ENCODE data around the gene FAM210B.

FAM210B gene

DNA sequence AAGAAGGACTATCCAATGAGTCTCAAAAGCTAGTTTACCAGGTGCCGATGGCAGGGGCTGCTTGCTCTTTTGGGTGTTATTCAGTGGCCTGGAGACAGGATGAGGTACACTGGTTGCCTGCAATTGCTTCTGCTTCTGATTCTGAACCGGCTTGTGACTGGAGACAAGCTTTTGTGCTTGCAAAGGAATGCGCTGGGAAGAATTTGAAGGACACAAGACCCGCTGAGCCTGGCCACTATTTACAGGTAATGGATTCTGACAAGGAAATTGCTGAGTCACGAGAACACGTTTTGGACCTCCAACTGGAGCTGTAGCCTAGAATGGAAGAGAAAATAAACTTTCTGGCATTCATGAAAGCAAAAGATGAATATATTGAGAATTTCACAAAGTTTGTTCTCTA lies 27.4 kb downstream of the FAM210B start:
- TF ChIP-seq, protein P1, sequence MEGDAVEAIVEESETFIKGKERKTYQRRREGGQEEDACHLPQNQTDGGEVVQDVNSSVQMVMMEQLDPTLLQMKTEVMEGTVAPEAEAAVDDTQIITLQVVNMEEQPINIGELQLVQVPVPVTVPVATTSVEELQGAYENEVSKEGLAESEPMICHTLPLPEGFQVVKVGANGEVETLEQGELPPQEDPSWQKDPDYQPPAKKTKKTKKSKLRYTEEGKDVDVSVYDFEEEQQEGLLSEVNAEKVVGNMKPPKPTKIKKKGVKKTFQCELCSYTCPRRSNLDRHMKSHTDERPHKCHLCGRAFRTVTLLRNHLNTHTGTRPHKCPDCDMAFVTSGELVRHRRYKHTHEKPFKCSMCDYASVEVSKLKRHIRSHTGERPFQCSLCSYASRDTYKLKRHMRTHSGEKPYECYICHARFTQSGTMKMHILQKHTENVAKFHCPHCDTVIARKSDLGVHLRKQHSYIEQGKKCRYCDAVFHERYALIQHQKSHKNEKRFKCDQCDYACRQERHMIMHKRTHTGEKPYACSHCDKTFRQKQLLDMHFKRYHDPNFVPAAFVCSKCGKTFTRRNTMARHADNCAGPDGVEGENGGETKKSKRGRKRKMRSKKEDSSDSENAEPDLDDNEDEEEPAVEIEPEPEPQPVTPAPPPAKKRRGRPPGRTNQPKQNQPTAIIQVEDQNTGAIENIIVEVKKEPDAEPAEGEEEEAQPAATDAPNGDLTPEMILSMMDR (conservative IDR thresholded peaks at IDR 0.05): no peak
- no peak overlapping the region for H3K27ac ChIP-seq

DNA sequence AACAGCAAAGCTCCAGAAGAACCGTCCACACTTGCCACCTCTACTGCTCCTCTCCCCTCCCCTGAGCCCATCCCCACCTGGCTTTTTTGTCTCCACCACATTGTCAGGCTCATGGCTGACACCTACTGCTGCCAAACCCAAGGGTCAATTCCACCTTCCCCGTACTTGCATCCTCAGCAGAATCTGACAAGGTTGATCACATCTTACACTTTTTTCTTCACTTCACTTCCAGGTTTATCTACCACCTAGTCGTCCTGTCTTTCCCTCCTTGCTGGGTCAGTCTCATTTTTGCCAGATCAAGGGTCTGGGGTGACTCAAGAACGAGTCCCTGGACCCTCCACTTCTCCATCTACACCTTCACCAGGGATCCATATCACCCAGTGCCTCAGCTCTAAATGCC lies 30.1 kb downstream of the FAM210B start:
- TF ChIP-seq, protein P1 (conservative IDR thresholded peaks at IDR 0.05): no peak
- no peak overlapping the region for H3K27ac ChIP-seq

DNA sequence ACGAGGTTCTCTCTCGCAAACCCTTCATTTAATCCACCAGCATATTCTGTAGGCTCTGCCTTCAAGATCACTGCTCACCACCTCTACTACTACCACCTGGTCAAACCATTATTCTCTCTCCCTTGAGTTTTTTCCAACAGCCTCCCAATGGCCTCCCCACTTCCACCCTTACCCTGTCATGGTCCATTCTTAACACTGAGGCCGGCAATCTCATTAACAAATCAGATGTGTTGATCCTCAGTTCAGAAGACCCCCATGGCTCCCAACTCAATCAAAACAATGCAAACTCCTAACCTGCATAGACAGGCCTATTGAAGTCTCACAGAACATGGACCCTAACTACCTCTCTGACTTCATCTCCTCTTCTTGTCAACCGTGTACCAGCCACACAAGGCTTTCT lies 31.0 kb downstream of the FAM210B start:
- TF ChIP-seq, protein P1 (conservative IDR thresholded peaks at IDR 0.05): no peak
- H3K27ac ChIP-seq: no peak overlapping the region

DNA sequence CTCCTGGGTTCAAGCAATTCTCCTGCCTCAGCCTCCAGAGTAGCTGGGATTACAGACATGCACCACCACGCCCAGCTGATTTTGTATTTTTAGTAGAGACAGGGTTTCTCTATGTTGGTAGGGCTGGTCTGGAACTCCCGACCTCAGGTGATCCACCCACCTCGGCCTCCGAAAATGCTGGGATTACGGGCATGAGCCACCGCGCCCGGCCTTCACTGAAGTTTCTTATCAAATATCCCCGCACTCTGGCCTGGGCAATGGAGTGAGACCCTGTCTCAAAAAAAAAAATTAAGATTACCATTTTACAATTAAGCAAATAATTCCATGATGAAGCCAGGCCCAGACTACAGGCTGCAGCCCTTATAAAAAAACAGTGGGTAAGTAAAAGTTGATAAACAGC lies 31.6 kb downstream of the FAM210B start:
- H3K27ac ChIP-seq: peak overlapping the region; percentile 97; the same call in 1 of the 2 replicates

DNA sequence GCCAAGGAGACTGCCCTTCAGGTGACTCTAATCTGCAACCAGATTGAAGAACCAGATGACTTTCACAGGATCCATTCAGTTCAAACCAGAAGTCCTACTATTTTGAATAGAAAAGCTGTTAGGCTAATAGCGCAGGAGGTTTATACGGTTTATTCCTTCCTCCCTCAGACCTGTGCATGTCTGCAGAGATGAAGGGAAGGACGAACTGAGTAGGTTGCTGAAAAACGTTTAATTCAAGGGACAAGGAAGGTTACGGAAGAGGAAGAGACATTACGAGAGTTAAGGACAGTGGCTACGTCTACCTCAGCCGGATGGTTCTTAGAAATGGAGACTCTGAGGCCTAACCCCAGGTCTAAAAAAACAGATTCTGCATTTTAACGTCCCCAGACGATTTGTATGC lies 32.3 kb downstream of the FAM210B start:
- TF ChIP-seq, protein P1 (conservative IDR thresholded peaks at IDR 0.05): no peak
- H3K27ac ChIP-seq: peak overlapping the region; percentile 97

DNA sequence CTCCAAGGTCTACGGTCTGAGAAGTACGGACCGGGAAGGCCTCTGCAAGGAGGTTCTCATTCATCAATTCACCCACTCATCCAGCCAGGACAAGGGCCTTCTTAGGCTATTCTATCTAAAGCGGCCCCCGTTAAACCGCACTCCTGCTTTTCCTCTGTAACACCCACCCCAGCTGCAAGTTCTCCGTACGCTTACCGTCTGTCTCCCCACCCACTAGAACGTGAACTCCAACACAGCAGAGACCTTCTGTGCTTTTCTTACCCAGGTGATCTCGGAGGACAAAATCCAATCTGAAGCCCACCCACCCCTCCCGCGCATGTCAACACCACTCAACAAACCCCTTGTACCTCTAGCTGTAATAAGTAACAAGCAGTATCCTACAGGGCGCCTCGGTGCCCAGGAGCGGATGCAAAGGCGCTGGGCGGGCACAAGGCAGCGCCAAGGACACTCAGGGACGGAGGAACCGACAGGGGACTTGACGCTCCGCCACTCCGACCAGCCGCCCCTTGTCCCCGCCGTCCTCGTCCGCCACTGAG lies 32.9 kb downstream of the FAM210B start:
- H3K27ac ChIP-seq: peak overlapping the region; percentile 97
- TF ChIP-seq, protein P1 (conservative IDR thresholded peaks at IDR 0.05): no peak

DNA sequence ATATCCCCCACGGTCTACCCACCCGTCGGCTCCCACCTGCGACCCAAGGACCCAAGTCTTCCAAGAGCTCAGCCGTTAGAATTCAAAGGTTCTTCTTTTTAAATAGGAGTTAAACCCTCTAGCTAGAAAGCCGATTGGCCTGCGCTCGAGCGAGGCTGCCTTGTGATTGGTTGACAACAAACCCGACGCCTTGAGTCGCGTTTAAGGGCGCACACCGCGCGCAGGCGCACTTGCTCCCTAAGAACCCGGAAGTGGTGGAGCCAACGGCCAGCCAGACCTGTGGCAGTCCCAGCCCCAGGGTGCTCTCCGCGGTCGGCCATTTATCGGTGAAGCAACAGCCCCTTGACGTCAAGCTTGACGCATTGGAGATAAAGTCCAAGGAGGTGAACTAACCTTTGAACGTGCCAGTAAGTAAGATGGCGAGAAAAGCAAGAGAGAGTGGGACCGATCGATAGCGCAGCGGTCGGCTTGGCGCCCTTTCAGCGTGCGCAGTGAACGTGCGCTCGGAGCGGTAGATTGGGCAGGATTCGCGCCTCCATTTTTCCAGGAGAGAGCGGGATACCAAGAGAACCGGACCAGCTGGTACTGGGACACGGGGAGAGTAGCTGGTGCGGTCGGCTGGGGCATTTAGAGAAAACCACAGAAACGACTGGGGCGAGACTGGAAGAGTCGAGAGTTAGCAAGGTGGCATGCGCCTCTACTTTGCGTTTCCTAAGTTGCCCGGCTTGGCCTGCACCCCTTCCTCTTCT lies 33.5 kb downstream of the FAM210B start, which contains the start of the genes AURKA and CSTF1:
Gene AURKA, minus strand, starts transcription at position 84 of the 749 bp plus-strand sequence. CDS start 4,018 bp downstream, outside the sequence.
Gene CSTF1, plus strand, starts transcription at position 514 of the 749 bp plus-strand sequence. CDS start 2,908 bp downstream, outside the sequence.
- TF ChIP-seq, protein P1 (conservative IDR thresholded peaks at IDR 0.05): no peak
- H3K27ac ChIP-seq: peak within 1 kb of the TSS; percentile 97

Measured in VCaP (cell line).